Esophagus squamous epithelium (tissue), 4 donors: ENCODE data around the gene TSHZ2.

Experiments used
- POLR2A ChIP-seq, 4 donors: fragments of 450-650 bp; IDR thresholded peaks; one replicate each; pipeline ENCODE4 v1.6.1; 2017; ENCODE audit warnings: antibody characterized with exemption in 4 of 4, mild to moderate bottlenecking in 4 of 4, moderate library complexity in 3 of 4
- TF ChIP-seq, protein P1 (sequence below), 6 experiments: fragments of 450-650 bp in 4 of 6; fragments of 200-600 bp in 2 of 6; sonication (generic) in 2 of 6; IDR thresholded peaks; one replicate each; pipeline ENCODE4 v1.5.1; 2016 to 2019; ENCODE audit warnings: antibody characterized with exemption in 6 of 6, mild to moderate bottlenecking in 4 of 6, moderate library complexity in 4 of 6

DNA sequence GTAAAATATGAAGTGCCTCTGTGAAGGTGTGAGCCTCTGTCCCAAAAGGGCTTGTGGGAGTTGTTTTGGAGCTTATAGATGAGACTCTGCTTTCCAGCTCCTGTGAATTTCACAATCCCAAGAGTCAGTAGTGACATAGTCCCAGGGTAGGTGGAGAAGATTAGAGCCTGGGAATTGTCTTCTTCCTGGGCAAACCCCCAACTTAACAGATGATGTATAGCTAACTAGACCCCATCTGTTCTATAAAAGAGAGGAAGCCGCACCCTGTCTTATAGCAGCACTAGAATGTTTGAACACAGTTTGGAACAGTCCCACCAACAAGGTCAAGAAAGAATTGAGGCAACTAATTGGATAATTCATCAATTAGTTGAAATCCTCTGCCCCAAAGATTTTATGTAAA is 326.8 kb downstream of the TSHZ2 start:
- TF ChIP-seq, protein P1, sequence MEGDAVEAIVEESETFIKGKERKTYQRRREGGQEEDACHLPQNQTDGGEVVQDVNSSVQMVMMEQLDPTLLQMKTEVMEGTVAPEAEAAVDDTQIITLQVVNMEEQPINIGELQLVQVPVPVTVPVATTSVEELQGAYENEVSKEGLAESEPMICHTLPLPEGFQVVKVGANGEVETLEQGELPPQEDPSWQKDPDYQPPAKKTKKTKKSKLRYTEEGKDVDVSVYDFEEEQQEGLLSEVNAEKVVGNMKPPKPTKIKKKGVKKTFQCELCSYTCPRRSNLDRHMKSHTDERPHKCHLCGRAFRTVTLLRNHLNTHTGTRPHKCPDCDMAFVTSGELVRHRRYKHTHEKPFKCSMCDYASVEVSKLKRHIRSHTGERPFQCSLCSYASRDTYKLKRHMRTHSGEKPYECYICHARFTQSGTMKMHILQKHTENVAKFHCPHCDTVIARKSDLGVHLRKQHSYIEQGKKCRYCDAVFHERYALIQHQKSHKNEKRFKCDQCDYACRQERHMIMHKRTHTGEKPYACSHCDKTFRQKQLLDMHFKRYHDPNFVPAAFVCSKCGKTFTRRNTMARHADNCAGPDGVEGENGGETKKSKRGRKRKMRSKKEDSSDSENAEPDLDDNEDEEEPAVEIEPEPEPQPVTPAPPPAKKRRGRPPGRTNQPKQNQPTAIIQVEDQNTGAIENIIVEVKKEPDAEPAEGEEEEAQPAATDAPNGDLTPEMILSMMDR (IDR thresholded peaks at IDR 0.05) = no peak
- TF ChIP-seq POLR2A (IDR thresholded peaks at IDR 0.05) = no peak
